CD4-positive, alpha-beta T cell (primary cell): ENCODE results near the gene SASH3. TPM values are rescaled to one million over a fixed set of nuclear protein-coding genes. Genes with fewer than 3 reads are reported as not detected.

Experiments used
- ATAC-seq: fragments of 200-7000 bp; cut with Tn5 transposase; one replicate; pipeline ENCODE4 v1.10.0; 2022; ENCODE audit warnings: mild to moderate bottlenecking; ENCODE audit not compliant: poor library complexity
- CTCF ChIA-PET: fragments of 350-600 bp; sonication (Branson Sonifier 250); formaldehyde crosslinking; loops from one replicate; lab custom pipeline; 2021; ENCODE audit warnings: antibody characterized with exemption, inconsistent platforms; lab: Charles Lee
- POLR2A ChIA-PET: fragments of 350-600 bp; sonication (Branson Sonifier 250); formaldehyde crosslinking; loops from one replicate; lab custom pipeline; 2021; ENCODE audit warnings: antibody characterized with exemption, inconsistent platforms; lab: Charles Lee
- DNase-seq, 14 experiments: peaks; one replicate each; pipeline ENCODE4 v3.0.0-alpha.2; 2013 to 2020; ENCODE audit warnings: mixed read lengths in 2 of 14
- H3K27ac ChIP-seq, 2 donors: one replicate each; pipeline versions ENCODE4 v1.5.1 to v1.7.0; 2013; ENCODE audit warnings: low read length in 2 of 2, low read depth in 1 of 2, mild to moderate bottlenecking in 1 of 2
- H3K27me3 ChIP-seq, 2 experiments: 1 replicate in 1 of 2; 2 replicates in 1 of 2; pipeline versions ENCODE4 v1.6.1 to v1.7.0; 2013; ENCODE audit warnings: low read length in 2 of 2, control low read depth in 1 of 2, mild to moderate bottlenecking in 1 of 2, moderate library complexity in 1 of 2; ENCODE audit not compliant: insufficient read depth in 2 of 2, control insufficient read depth in 1 of 2
- H3K36me3 ChIP-seq: one replicate; pipeline ENCODE4 v1.6.1; 2013; ENCODE audit warnings: low read length, control low read depth; ENCODE audit not compliant: insufficient read depth
- H3K4me1 ChIP-seq: one replicate; pipeline ENCODE4 v1.6.1; 2013; ENCODE audit warnings: low read length, control low read depth; ENCODE audit not compliant: insufficient read depth
- H3K4me3 ChIP-seq: one replicate; pipeline ENCODE4 v1.5.1; 2013; ENCODE audit warnings: mild to moderate bottlenecking, low read length, moderate library complexity
- H3K9me3 ChIP-seq, 2 experiments: 1 replicate in 1 of 2; 2 replicates in 1 of 2; pipeline versions ENCODE4 v1.6.1 to v1.7.0; 2013; ENCODE audit warnings: low read length in 2 of 2, mild to moderate bottlenecking in 2 of 2, control low read depth in 1 of 2, moderate library complexity in 1 of 2; ENCODE audit not compliant: control insufficient read depth in 1 of 2, insufficient read depth in 1 of 2
- H3K27ac Mint-ChIP-seq: one replicate; pipeline ENCODE4 v1.8.0; 2020; ENCODE audit warnings: mixed read lengths
- H3K27me3 Mint-ChIP-seq: one replicate; pipeline ENCODE4 v1.8.0; 2021; ENCODE audit warnings: mixed read lengths
- H3K36me3 Mint-ChIP-seq: one replicate; pipeline ENCODE4 v1.8.0; 2021; ENCODE audit warnings: low read depth, mixed read lengths
- H3K4me1 Mint-ChIP-seq: one replicate; pipeline ENCODE4 v1.8.0; 2021; ENCODE audit warnings: low read depth, mixed read lengths
- H3K4me3 Mint-ChIP-seq: one replicate; pipeline ENCODE4 v1.8.0; 2020; ENCODE audit warnings: mild to moderate bottlenecking, mixed read lengths
- H3K9me3 Mint-ChIP-seq: one replicate; pipeline ENCODE4 v1.8.0; 2020; ENCODE audit warnings: mixed read lengths
- CTCF ChIP-seq: fragments of 200-600 bp; IDR thresholded peaks from one replicate; pipeline ENCODE4 v1.8.0; 2022; ENCODE audit warnings: antibody characterized with exemption, mild to moderate bottlenecking
- intact Hi-C, 2 experiments: fragments of 100-400 bp; cut with DNase I in 1 of 2; cut with micrococcal nuclease in 1 of 2; formaldehyde crosslinking; loops; one replicate each; pipeline versions ENCODE4 v1.15.1 to v1.9.0; 2023 to 2025; cut with DNase I, micrococcal nuclease
- total RNA-seq, 174 experiments: library from RNA in 2 of 174; stranded (reverse) in 2 of 174; gene quantifications; one replicate each; pipeline ENCODE4 v1.2.3 and lab custom pipeline; 2021 to 2026

The SASH3 gene
- total RNA-seq, 2 experiments from 2014 or later, result 69.0 to 70.8 TPM

GRCh38 chrX:129747533-129747932 lies 32.2 kb upstream of the SASH3 start:
- CTCF ChIA-PET, result no interaction called here
- POLR2A ChIA-PET, result no interaction called here
- TF ChIP-seq CTCF, result no peak

GRCh38 chrX:129748305-129748704 lies 31.4 kb upstream of the SASH3 start:
- intact Hi-C loops, result no loop called here

More at GRCh38 chrX:129747533-129747932, 32.2 kb upstream of the SASH3 start:
- Mint-ChIP-seq H3K4me3 (no peak overlapping the region), H3K4me1 (peaks cover 34% of the 10 kb centered on the region), H3K9me3 (no peaks in the 10 kb centered on the region), H3K27me3 (no peaks in the 10 kb centered on the region), H3K27ac (no peak overlapping the region), H3K36me3 (no peaks in the 10 kb centered on the region)
- H3K27ac ChIP-seq, result no peak overlapping the region
- intact Hi-C loops, result no loop called here
- H3K9me3 ChIP-seq, result no peaks in the 10 kb centered on the region
- no peak overlapping the region for H3K4me3 ChIP-seq
- no peaks in the 10 kb centered on the region for H3K36me3 ChIP-seq
- ATAC-seq (no peak), DNase-seq (no peak)
- H3K27me3 ChIP-seq, result no peaks in the 10 kb centered on the region
- H3K4me1 ChIP-seq, result peaks cover 36% of the 10 kb centered on the region

GRCh38 chrX:129749069-129749468 lies 30.7 kb upstream of the SASH3 start:
- H3K27me3 Mint-ChIP-seq, result no peaks in the 10 kb centered on the region
- H3K4me3 Mint-ChIP-seq, result no peak overlapping the region
- TF ChIP-seq CTCF, result no peak
- Histone ChIP-seq H3K36me3 (no peaks in the 10 kb centered on the region), H3K4me3 (no peak overlapping the region), H3K9me3 (no peaks in the 10 kb centered on the region), H3K27me3 (no peaks in the 10 kb centered on the region), H3K27ac (no peak overlapping the region), H3K4me1 (peaks cover 22% of the 10 kb centered on the region)
- H3K4me1 Mint-ChIP-seq, result peaks cover 25% of the 10 kb centered on the region
- CTCF ChIA-PET, result no interaction called here
- POLR2A ChIA-PET, result no interaction called here
- DNase-seq (no peak), ATAC-seq (no peak)
- intact Hi-C loops, result no loop called here
- no peaks in the 10 kb centered on the region for H3K9me3 Mint-ChIP-seq
- no peak overlapping the region for H3K27ac Mint-ChIP-seq
- H3K36me3 Mint-ChIP-seq, result no peaks in the 10 kb centered on the region

More at GRCh38 chrX:129748305-129748704, 31.4 kb upstream of the SASH3 start:
- no peak for TF ChIP-seq CTCF
- no peaks in the 10 kb centered on the region for H3K36me3 Mint-ChIP-seq
- no peaks in the 10 kb centered on the region for H3K27me3 ChIP-seq
- POLR2A ChIA-PET, result no interaction called here
- peaks cover 29% of the 10 kb centered on the region for H3K4me1 ChIP-seq
- H3K4me1 Mint-ChIP-seq, result peaks cover 26% of the 10 kb centered on the region
- H3K9me3 Mint-ChIP-seq, result no peaks in the 10 kb centered on the region
- H3K4me3 Mint-ChIP-seq, result no peak overlapping the region
- H3K4me3 ChIP-seq, result no peak overlapping the region
- H3K9me3 ChIP-seq, result no peaks in the 10 kb centered on the region
- ATAC-seq (no peak), DNase-seq (no peak)
- no peak overlapping the region for H3K27ac Mint-ChIP-seq
- no peaks in the 10 kb centered on the region for H3K36me3 ChIP-seq
- no peaks in the 10 kb centered on the region for H3K27me3 Mint-ChIP-seq
- CTCF ChIA-PET, result no interaction called here
- H3K27ac ChIP-seq, result no peak overlapping the region
